Skeletal muscle satellite cell (primary cell): ENCODE data around the gene ZSCAN10.

Source experiments
- H3K27me3 ChIP-seq: 2 replicates; pipeline ENCODE4 v1.7.0; 2013; ENCODE audit warnings: low read length; ENCODE audit not compliant: control insufficient read depth, insufficient read depth
- H3K36me3 ChIP-seq: 2 replicates; pipeline ENCODE4 v1.7.0; 2013; ENCODE audit warnings: mild to moderate bottlenecking, control low read depth, low read length; ENCODE audit not compliant: insufficient read depth
- H3K4me1 ChIP-seq: 2 replicates; pipeline ENCODE4 v1.7.0; 2013; ENCODE audit warnings: low read length; ENCODE audit not compliant: control insufficient read depth, insufficient read depth
- H3K4me2 ChIP-seq: 2 replicates; pipeline ENCODE4 v1.7.0; 2013; ENCODE audit warnings: mild to moderate bottlenecking, low read length
- H3K4me3 ChIP-seq: 2 replicates; pipeline ENCODE4 v1.7.0; 2013; ENCODE audit warnings: low read length
- H3K9ac ChIP-seq: 2 replicates; pipeline ENCODE4 v1.7.0; 2013; ENCODE audit warnings: mild to moderate bottlenecking, low read depth, low read length, moderate library complexity
- H3K9me3 ChIP-seq: replicated peaks from 2 replicates; pipeline ENCODE4 v1.7.0; 2013; ENCODE audit warnings: mild to moderate bottlenecking, control low read depth, low read length

The ZSCAN10 gene

GRCh38 chr16:3118204-3118790, 19.2 kb upstream of the ZSCAN10 start:
- Histone ChIP-seq H3K9ac (no peak overlapping the region), H3K27me3 (no peaks in the 10 kb centered on the region), H3K36me3 (peaks cover 20% of the 10 kb centered on the region), H3K4me1 (peaks cover 13% of the 10 kb centered on the region), H3K4me2 (no peak overlapping the region), H3K9me3 (no peaks in the 10 kb centered on the region), H3K4me3 (no peak overlapping the region)

DNA sequence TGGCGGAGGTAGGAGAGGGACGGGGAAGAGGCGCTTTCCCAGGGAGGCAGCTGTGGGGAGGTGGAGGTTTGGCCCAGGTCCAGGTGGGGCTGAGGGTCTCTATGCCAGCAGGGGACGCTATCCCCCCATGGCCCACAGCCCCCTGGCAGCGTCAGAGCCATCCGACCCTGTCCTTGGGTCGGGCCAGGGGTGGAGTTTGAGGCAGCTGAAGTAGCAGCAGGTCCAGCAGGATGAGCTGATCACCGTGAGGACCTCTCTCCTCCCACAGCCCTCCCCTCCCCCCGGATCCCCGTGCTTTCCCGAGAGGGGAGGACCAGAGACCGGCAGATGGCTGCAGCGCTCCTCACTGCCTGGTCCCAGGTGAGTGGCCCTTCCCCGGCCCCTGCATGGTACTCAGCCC, 16.5 kb upstream of the ZSCAN10 start:
- Histone ChIP-seq H3K9me3 (no peaks in the 10 kb centered on the region), H3K4me1 (peaks cover 20% of the 10 kb centered on the region), H3K36me3 (peaks cover 20% of the 10 kb centered on the region), H3K27me3 (no peaks in the 10 kb centered on the region), H3K4me3 (no peak overlapping the region), H3K4me2 (no peak overlapping the region), H3K9ac (no peak overlapping the region)

DNA sequence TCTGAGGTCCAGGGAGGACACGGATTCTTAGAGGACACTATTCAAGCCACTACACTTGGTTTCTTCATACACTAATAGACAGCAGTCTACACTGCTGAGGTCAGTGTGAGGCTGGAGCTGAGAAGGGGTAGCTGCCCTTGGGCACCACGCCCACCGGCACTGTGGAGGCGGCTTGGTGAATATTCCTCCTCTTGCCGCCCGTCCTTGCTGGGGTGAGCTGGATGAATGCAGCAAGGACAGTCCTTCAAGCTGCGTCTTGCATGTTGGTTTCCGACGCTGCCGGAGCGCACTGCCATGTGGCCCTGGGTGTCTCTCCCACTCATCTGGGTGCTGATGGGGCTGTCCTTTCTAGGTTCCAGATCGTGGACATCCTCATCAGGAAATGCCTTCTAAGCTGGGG, 15.9 kb upstream of the ZSCAN10 start:
- Histone ChIP-seq H3K9me3 (no peaks in the 10 kb centered on the region), H3K27me3 (no peaks in the 10 kb centered on the region), H3K4me2 (no peak overlapping the region), H3K4me3 (no peak overlapping the region), H3K36me3 (peaks cover 20% of the 10 kb centered on the region), H3K9ac (no peak overlapping the region), H3K4me1 (peaks cover 20% of the 10 kb centered on the region)

GRCh38 chr16:3113765-3114479, 14.8 kb upstream of the ZSCAN10 start:
- H3K9me3 ChIP-seq: no peaks in the 10 kb centered on the region
- H3K4me3 ChIP-seq: peak overlapping the region; percentile 78
- H3K9ac ChIP-seq: peak overlapping the region; percentile 81

GRCh38 chr16:3112881-3113574, 13.9 kb upstream of the ZSCAN10 start:
- Histone ChIP-seq H3K27me3 (no peaks in the 10 kb centered on the region), H3K4me1 (peaks cover 20% of the 10 kb centered on the region), H3K36me3 (peaks cover 9% of the 10 kb centered on the region), H3K9me3 (no peaks in the 10 kb centered on the region), H3K4me3 (peak overlapping the region; percentile 78), H3K4me2 (peak overlapping the region; percentile 97), H3K9ac (peak overlapping the region; percentile 81)

More at GRCh38 chr16:3113765-3114479, 14.8 kb upstream of the ZSCAN10 start:
- Histone ChIP-seq H3K4me2 (peak overlapping the region; percentile 97), H3K27me3 (no peaks in the 10 kb centered on the region), H3K4me1 (peaks cover 20% of the 10 kb centered on the region), H3K36me3 (peaks cover 9% of the 10 kb centered on the region)

DNA sequence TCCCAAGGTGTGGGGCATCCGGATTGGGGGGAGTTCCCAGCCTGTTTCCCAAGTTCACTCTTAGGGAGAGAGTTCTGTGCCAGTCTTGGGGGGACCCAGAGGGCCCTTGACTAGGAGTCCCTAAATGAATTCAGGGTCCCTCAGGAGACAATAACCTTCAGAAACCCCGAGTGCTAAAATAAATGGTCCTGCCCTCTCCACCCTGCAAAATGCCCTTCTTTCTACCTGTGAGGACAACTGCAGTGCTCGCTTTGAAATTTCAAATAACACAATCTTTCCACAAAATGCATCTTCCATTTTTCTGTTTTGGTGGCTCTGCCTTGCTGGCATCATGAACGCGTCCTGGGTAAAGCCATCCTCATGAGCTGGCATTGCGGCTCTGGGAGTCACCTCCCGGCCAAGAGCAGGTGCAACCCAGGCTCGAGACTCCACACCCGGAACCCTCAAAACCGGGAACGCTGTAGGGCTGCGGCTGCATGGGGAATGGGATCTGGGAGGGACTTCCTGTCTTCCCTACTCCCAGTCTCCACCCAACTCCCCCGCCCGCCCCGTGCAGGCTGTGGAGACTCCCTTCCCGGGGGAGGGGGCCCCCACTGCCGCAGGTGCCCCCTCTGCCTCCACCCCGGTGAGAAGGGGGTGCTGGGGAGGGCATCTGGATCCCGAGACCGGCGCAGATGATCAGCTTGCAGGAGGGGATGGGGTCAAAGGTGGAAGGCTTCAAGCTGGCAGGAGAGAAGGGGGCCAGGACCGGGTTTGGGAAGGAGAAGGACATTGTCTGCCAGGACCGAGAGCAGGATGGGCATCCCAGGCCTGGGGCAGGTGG, 13.2 kb upstream of the ZSCAN10 start, which contains the start of gene ZNF205:
Gene ZNF205 (plus strand): TSS at position 529 of the 823 bp plus-strand sequence. CDS start 845 bp downstream, outside the sequence.
- peaks cover 9% of the 10 kb centered on the region for H3K36me3 ChIP-seq
- H3K9ac ChIP-seq: peak within 1 kb of the TSS; percentile 81
- H3K4me2 ChIP-seq: peak within 1 kb of the TSS; percentile 97
- no peaks in the 10 kb centered on the region for H3K9me3 ChIP-seq
- no peaks in the 10 kb centered on the region for H3K27me3 ChIP-seq
- peak within 1 kb of the TSS; percentile 78 for H3K4me3 ChIP-seq
- peaks cover 20% of the 10 kb centered on the region for H3K4me1 ChIP-seq

GRCh38 chr16:3106205-3106928, 7.3 kb upstream of the ZSCAN10 start:
- H3K9ac ChIP-seq: peak overlapping the region; percentile 89
- no peaks in the 10 kb centered on the region for H3K27me3 ChIP-seq
- H3K9me3 ChIP-seq: no peaks in the 10 kb centered on the region
- peak overlapping the region; percentile 100 for H3K4me2 ChIP-seq
- peaks cover 7% of the 10 kb centered on the region for H3K4me1 ChIP-seq
- H3K36me3 ChIP-seq: no peaks in the 10 kb centered on the region
- peak overlapping the region; percentile 89 for H3K4me3 ChIP-seq

DNA sequence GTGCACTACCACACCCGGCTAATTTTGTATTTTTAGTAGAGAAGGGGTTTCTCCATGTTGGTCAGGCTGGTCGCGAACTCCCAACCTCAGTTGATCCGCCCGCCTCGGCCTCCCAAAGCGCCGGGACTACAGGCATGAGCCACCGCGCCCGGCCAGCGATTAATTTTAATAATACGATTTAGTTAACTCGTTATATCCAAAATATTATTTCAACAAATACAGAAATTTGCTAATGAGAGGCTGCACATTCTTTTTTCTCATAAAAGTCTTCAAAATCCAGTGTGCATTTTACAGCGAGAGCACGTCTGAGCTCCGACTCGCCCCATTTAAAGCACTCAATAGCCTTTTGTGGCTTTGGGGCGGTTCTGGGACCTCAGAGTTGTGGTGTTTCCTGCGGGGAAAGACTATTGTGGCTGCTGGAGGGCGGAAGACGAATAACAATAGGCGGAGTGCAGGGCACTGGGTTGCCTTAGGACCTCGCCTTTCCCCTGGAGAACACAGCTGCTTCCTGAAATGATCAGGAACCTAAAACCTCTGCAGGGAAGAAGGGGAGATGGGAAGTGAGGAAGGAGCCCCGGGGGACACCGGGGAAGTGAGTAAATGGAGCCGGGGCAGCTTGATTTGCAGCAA, 2.9 kb upstream of the ZSCAN10 start:
- H3K4me3 ChIP-seq: no peak overlapping the region
- no peaks in the 10 kb centered on the region for H3K9me3 ChIP-seq
- H3K36me3 ChIP-seq: no peaks in the 10 kb centered on the region
- H3K9ac ChIP-seq: no peak overlapping the region
- H3K27me3 ChIP-seq: peaks cover 15% of the 10 kb centered on the region
- no peak overlapping the region for H3K4me2 ChIP-seq
- peaks cover 9% of the 10 kb centered on the region for H3K4me1 ChIP-seq

DNA sequence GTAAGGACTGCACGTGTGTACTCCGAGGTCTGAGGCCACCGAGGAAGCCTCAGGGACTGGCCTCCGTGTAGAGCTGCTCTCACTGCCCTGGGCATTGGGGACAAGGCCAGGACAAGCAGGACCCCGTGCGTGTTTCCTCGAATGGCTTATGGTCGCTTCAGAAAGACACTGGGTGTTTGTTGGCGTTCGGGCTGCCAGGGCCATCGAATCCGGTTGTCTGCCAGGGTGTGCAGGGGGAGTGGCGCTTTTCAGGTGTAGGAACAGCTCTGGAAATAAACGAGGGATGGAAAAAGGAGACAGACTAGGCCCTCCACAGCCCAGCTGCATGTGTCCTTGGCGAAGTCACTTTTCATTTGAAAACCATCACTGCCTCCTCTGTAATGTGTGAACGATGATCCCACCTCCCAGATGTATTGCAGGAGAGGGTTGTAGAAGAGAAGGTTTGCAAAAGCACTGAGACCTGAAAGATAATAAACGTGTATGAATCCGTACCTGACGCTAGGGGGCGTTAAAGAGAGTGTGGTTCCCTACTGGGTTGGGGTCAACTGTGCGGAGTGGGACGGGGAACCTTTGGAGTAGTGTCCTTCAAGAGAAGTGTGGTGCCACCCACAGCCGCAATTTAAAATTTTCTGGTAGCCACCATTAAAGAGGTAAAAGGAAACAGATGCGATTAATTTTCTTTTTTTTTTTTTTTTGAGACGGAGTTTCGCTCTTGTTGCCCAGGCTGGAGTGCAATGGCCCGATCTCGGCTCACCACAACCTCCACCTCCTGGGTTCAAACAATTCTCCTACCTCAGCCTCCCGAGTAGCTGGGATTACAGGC, 2.1 kb upstream of the ZSCAN10 start:
- peaks cover 9% of the 10 kb centered on the region for H3K4me1 ChIP-seq
- no peak overlapping the region for H3K4me3 ChIP-seq
- H3K9ac ChIP-seq: no peak overlapping the region
- no peaks in the 10 kb centered on the region for H3K36me3 ChIP-seq
- peaks cover 15% of the 10 kb centered on the region for H3K27me3 ChIP-seq
- H3K4me2 ChIP-seq: no peak overlapping the region
- H3K9me3 ChIP-seq: no peaks in the 10 kb centered on the region
